ENCODE data around the gene ZNF217.

GRCh38 chr20:53524589-53525312 lies 68.9 kb downstream of the ZNF217 start:
- no peak for TF ChIP-seq POLR2A (IDR thresholded peaks at IDR 0.05)
- no peak for TF ChIP-seq CTCF (IDR thresholded peaks at IDR 0.05)

Measured in gastroesophageal sphincter (tissue), 3 donors.